ENCODE measurements around the gene CAV1. TPM values are rescaled to one million over a fixed set of nuclear protein-coding genes. Genes with fewer than 3 reads are reported as not detected.

The CAV1 gene
- total RNA-seq, 1 donor from 2014 or later: 0.84 TPM

- Mint-ChIP-seq H3K27ac (no peak overlapping the region), H3K4me1 (ENCODE audit: low read depth) (peaks cover 4% of the 10 kb centered on the region), H3K27me3 (no peaks in the 10 kb centered on the region), H3K4me3 (ENCODE audit: low read depth) (no peak overlapping the region), H3K9me3 (ENCODE audit: low read depth) (no peaks in the 10 kb centered on the region), H3K36me3 (ENCODE audit: insufficient read depth) (no peaks in the 10 kb centered on the region)
- TF ChIP-seq, protein P1, sequence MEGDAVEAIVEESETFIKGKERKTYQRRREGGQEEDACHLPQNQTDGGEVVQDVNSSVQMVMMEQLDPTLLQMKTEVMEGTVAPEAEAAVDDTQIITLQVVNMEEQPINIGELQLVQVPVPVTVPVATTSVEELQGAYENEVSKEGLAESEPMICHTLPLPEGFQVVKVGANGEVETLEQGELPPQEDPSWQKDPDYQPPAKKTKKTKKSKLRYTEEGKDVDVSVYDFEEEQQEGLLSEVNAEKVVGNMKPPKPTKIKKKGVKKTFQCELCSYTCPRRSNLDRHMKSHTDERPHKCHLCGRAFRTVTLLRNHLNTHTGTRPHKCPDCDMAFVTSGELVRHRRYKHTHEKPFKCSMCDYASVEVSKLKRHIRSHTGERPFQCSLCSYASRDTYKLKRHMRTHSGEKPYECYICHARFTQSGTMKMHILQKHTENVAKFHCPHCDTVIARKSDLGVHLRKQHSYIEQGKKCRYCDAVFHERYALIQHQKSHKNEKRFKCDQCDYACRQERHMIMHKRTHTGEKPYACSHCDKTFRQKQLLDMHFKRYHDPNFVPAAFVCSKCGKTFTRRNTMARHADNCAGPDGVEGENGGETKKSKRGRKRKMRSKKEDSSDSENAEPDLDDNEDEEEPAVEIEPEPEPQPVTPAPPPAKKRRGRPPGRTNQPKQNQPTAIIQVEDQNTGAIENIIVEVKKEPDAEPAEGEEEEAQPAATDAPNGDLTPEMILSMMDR (IDR thresholded peaks at IDR 0.05; ENCODE audit: unreplicated experiment): no peak
- no peak for DNase-seq (ENCODE audit: low spot score, unreplicated experiment)
Observed at GRCh38 chr7:116487907-116488521, 36.8 kb upstream of the CAV1 start.

DNA sequence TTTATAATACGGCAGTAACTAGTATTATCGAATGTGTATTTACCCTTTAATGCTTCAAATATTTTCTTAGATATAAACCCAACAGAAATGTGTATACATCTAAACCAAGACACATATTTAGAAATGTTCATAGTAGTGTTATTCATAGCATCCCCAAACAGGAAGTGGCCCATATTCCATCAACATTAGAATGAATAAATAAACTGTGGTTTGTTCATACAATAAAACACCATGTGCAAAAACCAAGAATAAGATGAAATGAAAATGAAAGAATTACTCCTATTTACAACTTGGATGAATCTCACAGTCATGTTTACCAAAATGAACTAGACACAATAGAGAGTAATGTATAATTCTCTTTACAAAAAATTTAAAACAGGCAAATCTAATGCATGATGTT is 34.5 kb upstream of the CAV1 start:
- TF ChIP-seq, protein P1 (IDR thresholded peaks at IDR 0.05; ENCODE audit: unreplicated experiment): no peak
- H3K36me3 Mint-ChIP-seq (ENCODE audit: insufficient read depth): no peaks in the 10 kb centered on the region
- H3K27ac Mint-ChIP-seq: no peak overlapping the region
- H3K4me3 Mint-ChIP-seq (ENCODE audit: low read depth): no peak overlapping the region
- no peak for DNase-seq (ENCODE audit: low spot score, unreplicated experiment)
- H3K4me1 Mint-ChIP-seq (ENCODE audit: low read depth): peaks cover 4% of the 10 kb centered on the region
- no peaks in the 10 kb centered on the region for H3K9me3 Mint-ChIP-seq (ENCODE audit: low read depth)
- H3K27me3 Mint-ChIP-seq: no peaks in the 10 kb centered on the region

DNA sequence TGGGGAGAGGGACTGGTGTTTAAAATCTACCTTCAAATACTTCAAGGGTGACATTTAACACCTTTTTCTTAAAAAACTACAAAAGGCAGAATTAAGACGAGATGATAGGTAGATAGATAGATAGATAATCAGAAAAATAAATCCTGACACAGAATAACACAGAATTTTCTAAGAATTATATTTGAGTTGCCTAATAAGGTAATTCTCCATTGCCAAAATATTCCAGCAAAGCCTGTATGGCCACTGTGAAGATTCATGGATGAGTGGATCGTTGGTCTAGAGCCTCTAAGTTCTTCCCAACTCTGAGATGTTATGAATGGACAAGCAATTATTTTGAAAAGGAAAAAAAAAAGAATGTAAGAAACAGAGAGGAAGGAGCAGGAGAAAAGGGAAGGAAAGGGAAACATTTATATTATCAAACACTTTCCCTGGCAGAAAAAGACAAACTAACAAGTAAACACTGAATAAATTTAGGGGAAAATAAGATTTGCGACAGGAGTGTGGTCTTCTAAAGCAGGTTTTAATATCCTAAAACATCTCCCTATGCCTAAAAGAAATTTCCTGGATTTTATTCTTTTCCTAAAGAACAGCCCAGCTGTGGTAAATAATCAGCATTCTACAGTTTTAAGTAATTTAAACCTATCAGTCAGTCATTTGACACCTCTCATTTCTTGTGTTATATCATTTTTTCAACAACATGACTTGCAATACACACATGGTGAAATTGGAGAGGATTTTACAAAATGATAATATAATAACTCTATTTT is 32.8 kb upstream of the CAV1 start:
- TF ChIP-seq, protein P1 (IDR thresholded peaks at IDR 0.05; ENCODE audit: unreplicated experiment): no peak
- Mint-ChIP-seq H3K4me3 (ENCODE audit: low read depth) (no peak overlapping the region), H3K27ac (no peak overlapping the region), H3K9me3 (ENCODE audit: low read depth) (no peaks in the 10 kb centered on the region), H3K36me3 (ENCODE audit: insufficient read depth) (no peaks in the 10 kb centered on the region), H3K4me1 (ENCODE audit: low read depth) (peaks cover 4% of the 10 kb centered on the region), H3K27me3 (no peaks in the 10 kb centered on the region)
- DNase-seq (ENCODE audit: low spot score, unreplicated experiment): no peak

GRCh38 chr7:116492654-116493109 is 32.2 kb upstream of the CAV1 start:
- TF ChIP-seq, protein P1 (IDR thresholded peaks at IDR 0.05; ENCODE audit: unreplicated experiment): no peak
- Mint-ChIP-seq H3K27ac (no peak overlapping the region), H3K4me1 (ENCODE audit: low read depth) (peaks cover 4% of the 10 kb centered on the region), H3K9me3 (ENCODE audit: low read depth) (peaks cover 2% of the 10 kb centered on the region), H3K4me3 (ENCODE audit: low read depth) (no peak overlapping the region), H3K36me3 (ENCODE audit: insufficient read depth) (no peaks in the 10 kb centered on the region), H3K27me3 (no peaks in the 10 kb centered on the region)
- DNase-seq (ENCODE audit: low spot score, unreplicated experiment): no peak

- Mint-ChIP-seq H3K36me3 (ENCODE audit: insufficient read depth) (no peaks in the 10 kb centered on the region), H3K27me3 (peaks cover 4% of the 10 kb centered on the region), H3K27ac (no peak overlapping the region), H3K4me1 (ENCODE audit: low read depth) (peaks cover 4% of the 10 kb centered on the region), H3K9me3 (ENCODE audit: low read depth) (peaks cover 2% of the 10 kb centered on the region), H3K4me3 (ENCODE audit: low read depth) (no peak overlapping the region)
- TF ChIP-seq, protein P1 (IDR thresholded peaks at IDR 0.05; ENCODE audit: unreplicated experiment): no peak
- no peak for DNase-seq (ENCODE audit: low spot score, unreplicated experiment)
Observed at GRCh38 chr7:116493449-116493848, 31.4 kb upstream of the CAV1 start.
